H9 (cell line): Measurements from ENCODE around the gene GPC3. TPM values are rescaled to one million over a fixed set of nuclear protein-coding genes. Genes with fewer than 3 reads are reported as not detected.
A peak's percentile ranks its signal among the peaks of the same experiment; 100 is the strongest.

Source experiments
- DNase-seq: peaks from one replicate; pipeline ENCODE4 v3.0.0-alpha.2; 2017
- H2AFZ ChIP-seq: one replicate; pipeline ENCODE4 v1.6.1; 2013; ENCODE audit warnings: mild to moderate bottlenecking, low read length, control low read depth, moderate library complexity
- H2AK5ac ChIP-seq: 2 replicates; pipeline ENCODE4 v1.6.1; 2013; ENCODE audit warnings: low read length, control low read depth, mixed read lengths; ENCODE audit not compliant: insufficient read length
- H2BK120ac ChIP-seq: one replicate; pipeline ENCODE4 v1.6.1; 2013; ENCODE audit warnings: low read depth, mild to moderate bottlenecking, low read length, control low read depth, inconsistent platforms; ENCODE audit not compliant: poor library complexity, severe bottlenecking
- H2BK12ac ChIP-seq: 2 replicates; pipeline ENCODE4 v1.6.1; 2013; ENCODE audit warnings: low read length, control low read depth, mixed read lengths, low read depth; ENCODE audit not compliant: insufficient read length
- H2BK15ac ChIP-seq: 2 replicates; pipeline ENCODE4 v1.6.1; 2013; ENCODE audit warnings: low read depth, low read length, control low read depth
- H2BK20ac ChIP-seq: one replicate; pipeline ENCODE4 v1.6.1; 2013; ENCODE audit warnings: low read depth, mild to moderate bottlenecking, low read length, control low read depth, inconsistent platforms; ENCODE audit not compliant: poor library complexity, severe bottlenecking
- H2BK5ac ChIP-seq: 2 replicates; pipeline ENCODE4 v1.6.1; 2013; ENCODE audit warnings: low read length, control low read depth, mixed read lengths; ENCODE audit not compliant: insufficient read length
- H3K14ac ChIP-seq: 2 replicates; pipeline ENCODE4 v1.6.1; 2013; ENCODE audit warnings: low read length, control low read depth; ENCODE audit not compliant: insufficient read depth
- H3K18ac ChIP-seq: 2 replicates; pipeline ENCODE4 v1.6.1; 2013; ENCODE audit warnings: low read depth, mild to moderate bottlenecking, mixed read lengths, low read length, control low read depth; ENCODE audit not compliant: insufficient read length
- H3K23ac ChIP-seq: 2 replicates; pipeline ENCODE4 v1.6.1; 2013; ENCODE audit warnings: low read length, control low read depth, mixed read lengths, low read depth; ENCODE audit not compliant: insufficient read length
- H3K23me2 ChIP-seq: 2 replicates; pipeline ENCODE4 v1.6.1; 2013; ENCODE audit warnings: low read depth, mild to moderate bottlenecking, mixed read lengths, low read length, control low read depth; ENCODE audit not compliant: insufficient read length, poor library complexity, severe bottlenecking
- H3K27ac ChIP-seq: 2 replicates; pipeline ENCODE4 v1.5.1; 2013; ENCODE audit warnings: low read length, control low read depth, mixed read lengths, low read depth; ENCODE audit not compliant: insufficient read length
- H3K27me3 ChIP-seq: 2 replicates; pipeline ENCODE4 v1.6.1; 2013; ENCODE audit warnings: low read length, control low read depth, inconsistent platforms; ENCODE audit not compliant: insufficient read depth
- H3K4ac ChIP-seq: 2 replicates; pipeline ENCODE4 v1.6.1; 2013; ENCODE audit warnings: low read depth, mild to moderate bottlenecking, control low read depth, inconsistent platforms, low read length, moderate library complexity
- H3K4me1 ChIP-seq: 2 replicates; pipeline ENCODE4 v1.6.1; 2013; ENCODE audit warnings: low read length, control low read depth, inconsistent platforms; ENCODE audit not compliant: insufficient read depth
- H3K4me2 ChIP-seq: 2 replicates; pipeline ENCODE4 v1.6.1; 2013; ENCODE audit warnings: low read length, control low read depth, mixed read lengths; ENCODE audit not compliant: insufficient read length, insufficient read depth
- H3K56ac ChIP-seq: 2 replicates; pipeline ENCODE4 v1.6.1; 2013; ENCODE audit warnings: low read depth, mild to moderate bottlenecking, mixed read lengths, low read length, control low read depth; ENCODE audit not compliant: insufficient read length
- H3K79me1 ChIP-seq: 2 replicates; pipeline ENCODE4 v1.6.1; 2013; ENCODE audit warnings: low read depth, mild to moderate bottlenecking, moderate library complexity, low read length, control low read depth, inconsistent platforms; ENCODE audit not compliant: insufficient read depth, poor library complexity, severe bottlenecking
- H3K79me2 ChIP-seq: 2 replicates; pipeline ENCODE4 v1.6.1; 2013; ENCODE audit warnings: low read length, control low read depth, inconsistent platforms; ENCODE audit not compliant: insufficient read depth
- H3K9ac ChIP-seq: 2 replicates; pipeline ENCODE4 v1.6.1; 2013; ENCODE audit warnings: low read length, control low read depth, mixed read lengths; ENCODE audit not compliant: insufficient read length; ENCODE audit errors: extremely low read depth
- H3K9me3 ChIP-seq: one replicate; pipeline ENCODE4 v1.6.1; 2013; ENCODE audit warnings: low read depth, low read length, inconsistent platforms; ENCODE audit not compliant: control insufficient read depth
- H3T11ph ChIP-seq: one replicate; pipeline ENCODE4 v1.6.1; 2013; ENCODE audit warnings: mild to moderate bottlenecking, low read length, control low read depth, inconsistent platforms
- H4K20me1 ChIP-seq: one replicate; pipeline ENCODE4 v1.6.1; 2013; ENCODE audit not compliant: control insufficient read depth, insufficient read length, insufficient read depth
- H4K5ac ChIP-seq: 2 replicates; pipeline ENCODE4 v1.6.1; 2013; ENCODE audit warnings: low read depth, mild to moderate bottlenecking, mixed read lengths, low read length, control low read depth; ENCODE audit not compliant: insufficient read length
- H4K8ac ChIP-seq: replicated peaks from 2 replicates; pipeline ENCODE4 v1.6.1; 2013; ENCODE audit warnings: low read length, control low read depth, mixed read lengths, low read depth; ENCODE audit not compliant: insufficient read length
- H4K91ac ChIP-seq: 2 replicates; pipeline ENCODE4 v1.6.1; 2013; ENCODE audit warnings: low read depth, mild to moderate bottlenecking, moderate library complexity, mixed read lengths, low read length, control low read depth; ENCODE audit not compliant: insufficient read length
- H3K27ac Mint-ChIP-seq, 3 experiments: 2 replicates in 2 of 3; 3 replicates in 1 of 3; pipeline ENCODE4 v1.8.0; 2020 to 2021; ENCODE audit warnings: mixed read lengths in 3 of 3, mild to moderate bottlenecking in 1 of 3, moderate library complexity in 1 of 3
- H3K27me3 Mint-ChIP-seq: 2 replicates; pipeline ENCODE4 v1.8.0; 2021; ENCODE audit warnings: low read depth, mild to moderate bottlenecking, moderate library complexity, mixed read lengths
- H3K36me3 Mint-ChIP-seq, 3 experiments: 2 replicates in 2 of 3; 3 replicates in 1 of 3; pipeline ENCODE4 v1.8.0; 2020 to 2021; ENCODE audit warnings: low read depth in 3 of 3, mixed read lengths in 3 of 3; ENCODE audit not compliant: insufficient read depth in 1 of 3
- H3K4me1 Mint-ChIP-seq, 2 experiments: 2 replicates each; pipeline ENCODE4 v1.8.0; 2020; ENCODE audit warnings: mixed read lengths in 2 of 2
- H3K4me3 Mint-ChIP-seq, 2 experiments: 2 replicates in 1 of 2; 3 replicates in 1 of 2; pipeline ENCODE4 v1.8.0; 2020 to 2021; ENCODE audit warnings: mild to moderate bottlenecking in 2 of 2, mixed read lengths in 2 of 2, moderate library complexity in 1 of 2
- H3K9me3 Mint-ChIP-seq, 2 experiments: 2 replicates in 1 of 2; 3 replicates in 1 of 2; pipeline ENCODE4 v1.8.0; 2020; ENCODE audit warnings: mild to moderate bottlenecking in 2 of 2, mixed read lengths in 2 of 2, moderate library complexity in 1 of 2
- CTCF ChIP-seq: fragments of 200-600 bp; sonication (generic); conservative IDR thresholded peaks from 3 replicates; pipeline ENCODE4 v1.8.0; 2021; ENCODE audit warnings: antibody characterized with exemption, mild to moderate bottlenecking
- WGBS: extraction: QIAGEN DNeasy Blood & Tissue Kit; methylation state at CpG from one replicate; pipeline ENCODE4 v1.1.7; 2013; ENCODE audit warnings: missing lambda C conversion rate, low lambda C conversion rate, mixed read lengths; ENCODE audit not compliant: insufficient read length; ENCODE audit errors: extremely low coverage; 5-methylcytosine and 5-hydroxymethylcytosine counted together
- total RNA-seq: library from RNA; stranded (reverse); gene quantifications from 2 replicates; pipeline ENCODE4 v1.2.1, GENCODE V29; 2021

Gene GPC3
- total RNA-seq, 1 experiment from 2014 or later: 108 TPM

GRCh38 chrX:133607419-133608348 is 377.7 kb downstream of the GPC3 start:
- no peak overlapping the region for H3K4me3 Mint-ChIP-seq
- no peak overlapping the region for H2BK20ac ChIP-seq
- no CpG with 5 or more reads among the region's 5 CpGs for WGBS
- H3K14ac ChIP-seq: no peak overlapping the region
- no peaks in the 10 kb centered on the region for H3K27me3 Mint-ChIP-seq
- no peak overlapping the region for H4K8ac ChIP-seq
- no peak for DNase-seq
- H3K4me1 ChIP-seq: no peaks in the 10 kb centered on the region
- H3K9me3 Mint-ChIP-seq: no peaks in the 10 kb centered on the region
- H2AFZ ChIP-seq: no peak overlapping the region
- no peak overlapping the region for H2BK5ac ChIP-seq
- H3K23ac ChIP-seq: no peak overlapping the region
- no peaks in the 10 kb centered on the region for H3K79me2 ChIP-seq
- peaks cover 13% of the 10 kb centered on the region in 2 experiments for H3K4me1 Mint-ChIP-seq
- no peak overlapping the region for H3K56ac ChIP-seq
- H3K9ac ChIP-seq: no peak overlapping the region
- H3K18ac ChIP-seq: no peak overlapping the region
- no peaks in the 10 kb centered on the region for H3K23me2 ChIP-seq
- H3K27ac ChIP-seq: no peak overlapping the region
- H3K27ac Mint-ChIP-seq: peak overlapping the region in 1 of 3 experiments; percentile 72; a peak in 1 of 7 replicates
- H4K91ac ChIP-seq: no peak overlapping the region
- H2BK12ac ChIP-seq: no peak overlapping the region
- no peak overlapping the region for H3T11ph ChIP-seq
- no peaks in the 10 kb centered on the region for H3K27me3 ChIP-seq
- no peak overlapping the region for H3K4ac ChIP-seq
- no peak overlapping the region for H3K4me2 ChIP-seq
- no peaks in the 10 kb centered on the region for H3K79me1 ChIP-seq
- H4K20me1 ChIP-seq: no peaks in the 10 kb centered on the region
- no peak overlapping the region for H2AK5ac ChIP-seq
- no peak overlapping the region for H4K5ac ChIP-seq
- H2BK120ac ChIP-seq: no peak overlapping the region
- no peaks in the 10 kb centered on the region for H3K9me3 ChIP-seq
- no peak overlapping the region; the same call in 1 of the 2 replicates for H2BK15ac ChIP-seq
- H3K36me3 Mint-ChIP-seq: peaks cover 0 to 11% (median 2%) of the 10 kb centered on the region in 3 experiments; a peak in 4 of 7 replicates
- TF ChIP-seq CTCF: no peak
